Activated CD8-positive, alpha-beta T cell treated with anti-CD3 and anti-CD28 coated beads, Interleukin-2, amount 10 ng/mL, durations not matched to agents 7 days and 5 days (primary cell): ENCODE data around the gene RESP18. TPM values are rescaled to one million over a fixed set of nuclear protein-coding genes. Genes with fewer than 3 reads are reported as not detected.
"Not testable (repeated sequence)": the region's sequence is repeated elsewhere in the genome, so short reads cannot be mapped to it uniquely, and the experiment has no call there.

Source experiments
- ATAC-seq: fragments of 150-1000 bp; cut with Tn5 transposase; one replicate; pipeline ENCODE4 v1.10.0; 2021; ENCODE audit warnings: moderate library complexity
- CTCF ChIA-PET: fragments of 350-600 bp; sonication (Branson Sonifier 250); formaldehyde crosslinking; loops from one replicate; lab custom pipeline; 2021; ENCODE audit warnings: antibody characterized with exemption; lab: Charles Lee
- POLR2A ChIA-PET: fragments of 350-600 bp; sonication (Branson Sonifier 250); formaldehyde crosslinking; loops from one replicate; lab custom pipeline; 2021; ENCODE audit warnings: antibody characterized with exemption; lab: Charles Lee
- DNase-seq: peaks from one replicate; pipeline ENCODE4 v3.0.0-alpha.2; 2020
- H3K27ac Mint-ChIP-seq: one replicate; pipeline ENCODE4 v1.8.0; 2021; ENCODE audit warnings: mild to moderate bottlenecking, mixed read lengths
- H3K27me3 Mint-ChIP-seq: one replicate; pipeline ENCODE4 v1.8.0; 2021; ENCODE audit warnings: low read depth, mixed read lengths
- H3K36me3 Mint-ChIP-seq: one replicate; pipeline ENCODE4 v1.8.0; 2021; ENCODE audit warnings: low read depth, mixed read lengths
- H3K4me1 Mint-ChIP-seq: one replicate; pipeline ENCODE4 v1.8.0; 2021; ENCODE audit warnings: low read depth, mixed read lengths
- H3K4me3 Mint-ChIP-seq: one replicate; pipeline ENCODE4 v1.8.0; 2021; ENCODE audit warnings: mild to moderate bottlenecking, mixed read lengths
- H3K9me3 Mint-ChIP-seq: one replicate; pipeline ENCODE4 v1.8.0; 2022; ENCODE audit warnings: mixed read lengths; ENCODE audit not compliant: insufficient read depth
- total RNA-seq, 2 experiments: library from RNA; stranded (reverse); gene quantifications; one replicate each; pipeline ENCODE4 v1.2.3, GENCODE V29; 2021

Gene RESP18
- total RNA-seq, 2 experiments from 2014 or later = not detected

DNA sequence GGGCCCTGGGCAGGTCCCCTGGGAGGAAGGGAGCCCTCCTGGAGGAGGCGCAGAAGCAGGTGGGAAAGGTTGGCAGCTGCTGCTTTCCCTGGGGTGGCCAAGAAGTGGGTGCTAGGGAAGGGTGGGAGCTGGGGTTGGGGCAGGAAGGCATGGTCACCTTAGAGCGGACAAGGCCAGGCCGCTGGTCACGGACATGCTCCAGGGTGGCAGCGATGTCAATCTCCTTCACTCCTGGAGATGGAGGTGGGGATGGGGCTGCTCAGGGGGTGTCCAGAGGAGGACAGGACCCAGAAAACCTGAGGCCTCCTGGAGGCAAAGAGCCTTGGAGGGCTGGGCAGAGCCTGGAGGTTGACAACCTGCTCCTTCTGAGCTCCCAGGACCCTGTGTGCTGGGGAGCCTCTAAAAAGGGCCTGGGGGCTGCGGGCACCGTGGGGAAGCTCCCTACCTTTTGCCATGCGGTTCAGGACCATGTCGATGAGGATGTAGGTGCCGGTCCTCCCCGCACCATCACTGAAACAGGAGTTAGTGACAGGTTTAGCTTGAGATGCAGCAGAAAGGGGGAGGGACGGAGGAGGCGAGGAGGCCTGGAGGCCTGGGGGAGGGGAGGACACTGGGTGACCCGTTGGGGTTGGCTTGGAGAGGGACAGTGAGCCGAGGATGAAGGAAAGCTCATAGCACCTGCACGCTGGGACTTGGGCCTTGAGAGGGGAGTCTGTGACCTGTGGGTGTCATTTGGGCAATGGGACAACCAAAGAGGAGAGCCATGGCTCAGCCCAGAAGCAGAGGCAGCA lies 42.0 kb downstream of the RESP18 start:
- CTCF ChIA-PET = interaction anchor here (1.2 to 6.1 kb wide), 2 partner anchors 10 to 61 kb away, joined by 5 to 239 read pairs; partner anchors contain the start of genes ANKZF1, ATG9A and DNAJB2
- POLR2A ChIA-PET = interaction anchor here (0.6 kb wide), 1 partner anchor 14 kb away, joined by 3 read pairs; no protein-coding TSS in a partner anchor
- ATAC-seq (no peak), DNase-seq (no peak)
- Mint-ChIP-seq H3K9me3 (no peaks in the 10 kb centered on the region), H3K4me1 (peaks cover 17% of the 10 kb centered on the region), H3K4me3 (no peak overlapping the region), H3K27ac (peak overlapping the region; percentile 46), H3K27me3 (peaks cover 1% of the 10 kb centered on the region), H3K36me3 (no peaks in the 10 kb centered on the region)

DNA sequence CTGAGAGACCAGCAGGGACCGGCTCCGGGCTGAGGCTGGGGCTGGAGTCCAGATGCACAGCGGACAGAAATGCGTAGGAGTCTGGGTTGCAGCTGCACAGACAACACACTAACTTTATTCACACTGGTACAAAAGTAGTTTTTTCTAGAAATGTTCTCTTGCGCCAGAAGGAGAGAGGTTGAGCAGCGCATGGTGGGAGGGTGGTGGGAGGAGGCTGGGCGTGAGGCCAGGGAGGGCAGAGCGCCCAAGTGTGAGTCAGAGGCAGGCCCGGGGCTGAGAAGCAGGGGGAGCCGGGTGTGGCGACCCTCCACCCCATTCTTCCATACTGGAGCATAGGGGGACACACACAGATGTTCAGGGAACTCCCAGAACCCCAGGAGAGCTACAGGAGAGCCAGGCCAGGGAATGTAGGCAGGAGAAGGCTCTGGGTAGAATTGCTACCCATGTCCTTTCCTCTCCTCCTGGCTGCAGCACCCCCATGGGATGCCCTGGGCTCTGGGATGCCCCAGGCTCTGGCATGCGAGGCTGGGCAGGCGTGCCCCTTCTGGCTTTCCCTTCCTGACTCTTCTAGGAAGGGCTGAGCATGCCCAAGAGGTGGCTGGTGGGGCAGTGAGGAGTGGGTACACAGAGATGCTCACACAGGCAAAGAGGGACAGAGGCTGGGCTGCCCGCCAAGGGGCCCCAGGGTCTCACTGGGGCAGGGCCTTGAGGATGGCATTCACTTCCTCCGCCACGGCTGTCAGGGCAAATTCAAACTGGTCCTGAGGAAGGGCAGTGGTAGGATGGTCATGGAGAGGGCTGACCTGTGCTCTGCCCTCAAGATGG lies 42.8 kb downstream of the RESP18 start:
- no peak for DNase-seq
- no peak overlapping the region for H3K27ac Mint-ChIP-seq
- ChIA-PET POLR2A (interaction anchor here (0.6 kb wide), 1 partner anchor 15 kb away, joined by 3 read pairs; no protein-coding TSS in a partner anchor), CTCF (interaction anchor here (6.1 kb wide), 1 partner anchor 9 kb away, joined by 239 read pairs; the partner anchor contains the start of gene DNAJB2)
- peaks cover 1% of the 10 kb centered on the region for H3K36me3 Mint-ChIP-seq
- peaks cover 10% of the 10 kb centered on the region for H3K4me1 Mint-ChIP-seq
- H3K4me3 Mint-ChIP-seq = no peak overlapping the region
- no peak for ATAC-seq
- no peaks in the 10 kb centered on the region for H3K9me3 Mint-ChIP-seq
- H3K27me3 Mint-ChIP-seq = no peaks in the 10 kb centered on the region

DNA sequence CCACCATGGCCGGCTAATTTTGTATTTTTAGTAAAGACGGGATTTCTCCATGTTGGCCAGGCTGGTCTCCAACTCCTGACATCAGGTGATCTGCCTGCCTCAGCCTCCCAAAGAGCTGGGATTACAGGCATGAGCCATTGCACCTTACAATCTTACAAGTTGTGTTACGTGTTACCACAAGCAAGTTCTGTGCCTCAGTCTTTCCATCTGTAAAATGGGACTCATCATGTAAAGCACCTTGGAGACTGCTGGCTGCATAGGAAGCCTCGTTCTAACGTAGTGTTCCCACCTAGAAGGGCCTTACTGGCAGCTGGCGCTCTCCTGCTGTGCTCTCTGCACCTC lies 43.4 kb downstream of the RESP18 start:
- ATAC-seq = no peak
- DNase-seq = no peak
- H3K9me3 Mint-ChIP-seq = no peaks in the 10 kb centered on the region
- H3K27ac Mint-ChIP-seq = no peak overlapping the region
- no peak overlapping the region for H3K4me3 Mint-ChIP-seq
- H3K4me1 Mint-ChIP-seq = peaks cover 7% of the 10 kb centered on the region
- POLR2A ChIA-PET = no interaction called here
- CTCF ChIA-PET = no interaction called here
- H3K27me3 Mint-ChIP-seq = no peaks in the 10 kb centered on the region
- peaks cover 1% of the 10 kb centered on the region for H3K36me3 Mint-ChIP-seq

DNA sequence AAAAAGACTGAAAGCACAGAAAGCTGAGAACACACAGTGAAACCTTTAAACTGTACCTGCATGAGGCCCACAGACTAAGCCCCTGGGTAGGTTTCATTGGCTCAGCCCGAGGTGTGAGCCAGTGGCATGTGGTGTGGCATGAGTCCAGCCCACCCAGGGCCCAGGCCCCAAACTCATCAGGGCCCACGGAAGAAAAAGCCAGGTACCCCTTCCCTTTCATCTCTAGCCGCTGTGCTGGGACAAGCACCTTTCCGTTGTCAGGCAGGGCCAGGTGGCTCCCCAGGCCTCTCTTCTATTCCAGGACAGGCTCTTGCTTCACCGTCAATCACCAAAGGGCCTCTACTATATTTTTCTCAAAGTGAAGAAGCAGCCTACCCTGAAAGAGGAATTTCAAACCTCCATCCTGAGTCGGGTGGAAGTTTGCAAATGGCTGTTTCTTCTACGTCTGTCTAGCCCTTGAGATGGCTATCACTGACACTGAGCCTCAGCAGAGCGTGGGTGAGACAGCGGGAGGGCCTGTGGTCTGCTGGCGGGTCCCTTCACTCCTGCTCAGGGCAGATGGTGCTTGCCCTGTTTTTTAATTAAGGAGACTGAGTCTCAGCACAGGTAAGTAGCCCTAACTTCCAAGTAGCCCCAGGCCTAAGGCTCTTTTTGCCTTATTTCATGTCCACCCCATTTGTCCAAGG lies 44.8 kb downstream of the RESP18 start:
- Mint-ChIP-seq H3K27ac (no peak overlapping the region), H3K9me3 (no peaks in the 10 kb centered on the region), H3K4me1 (peaks cover 5% of the 10 kb centered on the region), H3K4me3 (no peak overlapping the region), H3K36me3 (peaks cover 11% of the 10 kb centered on the region), H3K27me3 (no peaks in the 10 kb centered on the region)
- ChIA-PET CTCF (interaction anchor here (1.5 kb wide), 1 partner anchor 12 kb away, joined by 7 read pairs; no protein-coding TSS in a partner anchor), POLR2A (interaction anchor here (1.2 kb wide), 1 partner anchor 34 kb away, joined by 3 read pairs; the partner anchor contains the start of gene TUBA4A)
- ATAC-seq = no peak
- no peak for DNase-seq

DNA sequence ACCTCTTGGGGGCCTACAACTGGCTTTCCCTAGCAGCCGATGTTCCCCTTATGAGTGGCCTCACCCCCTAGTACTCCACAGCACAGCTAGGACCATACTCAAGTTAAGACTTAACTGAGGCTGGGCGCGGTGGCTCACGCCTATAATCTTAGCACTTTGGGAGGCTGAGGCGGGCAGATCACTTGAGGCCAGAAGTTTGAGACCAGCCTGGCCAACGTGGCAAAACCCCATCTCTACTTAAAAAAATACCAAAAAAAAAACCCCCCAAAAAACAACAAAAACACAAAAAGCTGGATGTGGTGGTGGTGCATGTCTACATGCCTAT lies 45.5 kb downstream of the RESP18 start:
- not testable (repeated sequence) for H3K4me3 Mint-ChIP-seq, H3K9me3 Mint-ChIP-seq, H3K4me1 Mint-ChIP-seq, DNase-seq, ATAC-seq, H3K27ac Mint-ChIP-seq, H3K27me3 Mint-ChIP-seq
- ChIA-PET POLR2A (interaction anchor here (0.8 to 1.0 kb wide), 2 partner anchors 41 to 69 kb away, joined by 3 read pairs; partner anchors contain the start of gene STK16), CTCF (interaction anchor here (1.1 to 13.6 kb wide), 3 partner anchors 6 to 13 kb away, joined by 3 to 239 read pairs (median 7); no protein-coding TSS in a partner anchor)
- H3K36me3 Mint-ChIP-seq = peaks cover 15% of the 10 kb centered on the region

DNA sequence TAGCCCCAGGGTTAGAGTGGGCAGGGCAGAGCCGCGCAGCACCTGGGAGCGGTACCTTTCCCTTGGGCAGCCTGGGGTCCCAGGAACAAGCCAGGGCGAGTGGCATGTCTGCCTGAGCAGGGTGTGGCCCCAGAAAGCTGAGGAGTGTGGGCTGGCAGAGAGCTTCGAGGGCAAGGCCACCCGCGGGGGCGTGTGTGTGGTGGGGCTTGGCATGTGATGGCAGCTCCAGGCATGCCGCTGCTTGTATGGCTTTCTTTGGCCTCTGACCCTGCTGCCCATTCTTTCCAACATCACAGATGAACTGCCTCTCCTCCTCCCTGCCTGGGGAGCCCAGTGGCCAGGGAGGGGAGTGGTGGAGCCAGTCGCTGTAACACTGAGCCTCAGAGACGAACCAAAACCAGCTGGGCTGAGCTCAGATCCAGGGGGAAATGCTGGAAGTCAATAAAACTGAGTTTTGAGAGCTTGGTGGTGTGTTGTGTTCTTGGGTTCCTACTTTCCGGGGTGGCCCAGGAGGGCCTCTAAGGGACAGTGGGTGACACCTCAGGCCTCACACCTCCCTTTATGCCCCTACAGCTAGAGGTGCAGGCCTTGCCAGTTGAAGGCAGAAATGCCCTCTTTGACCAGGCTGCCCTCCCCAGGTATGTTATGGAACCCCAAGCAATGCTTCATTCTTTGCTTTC lies 46.0 kb downstream of the RESP18 start:
- CTCF ChIA-PET = interaction anchor here (0.6 to 13.6 kb wide), 4 partner anchors 7 to 75 kb away, joined by 3 to 239 read pairs (median 5); no protein-coding TSS in a partner anchor
- H3K27me3 Mint-ChIP-seq = no peaks in the 10 kb centered on the region
- H3K9me3 Mint-ChIP-seq = no peaks in the 10 kb centered on the region
- H3K4me3 Mint-ChIP-seq = no peak overlapping the region
- POLR2A ChIA-PET = interaction anchor here (0.8 to 1.7 kb wide), 3 partner anchors 8 to 69 kb away, joined by 3 to 5 read pairs (median 3); partner anchors contain the start of gene STK16
- ATAC-seq (no peak), DNase-seq (no peak)
- H3K27ac Mint-ChIP-seq = no peak overlapping the region
- peaks cover 16% of the 10 kb centered on the region for H3K36me3 Mint-ChIP-seq
- H3K4me1 Mint-ChIP-seq = peaks cover 6% of the 10 kb centered on the region

DNA sequence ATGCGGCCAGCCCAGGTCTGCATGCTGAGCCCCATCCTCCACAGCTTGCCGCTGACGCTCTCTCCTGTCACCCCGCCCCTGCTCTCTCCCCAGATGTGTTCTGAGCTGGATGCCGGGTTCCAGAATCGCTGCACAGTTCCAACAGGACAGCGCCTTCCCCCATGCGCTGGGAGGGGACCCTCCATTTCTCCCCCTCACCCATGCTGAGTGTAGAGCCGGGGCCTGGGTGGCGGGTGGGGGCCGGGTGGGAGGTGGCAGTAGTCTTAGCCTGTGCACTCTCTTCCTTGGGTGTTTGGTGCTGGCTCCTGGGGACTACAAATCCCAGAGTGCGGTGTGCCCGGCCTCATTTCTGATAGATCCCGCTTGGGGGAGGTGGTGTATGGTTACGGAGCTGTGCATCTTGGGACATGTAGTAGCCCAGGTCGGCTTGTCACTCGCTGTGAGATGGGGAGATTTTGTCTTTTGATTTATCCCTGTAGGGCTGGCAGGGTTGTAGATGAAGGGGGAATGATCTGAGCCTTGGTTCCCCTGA lies 46.6 kb downstream of the RESP18 start:
- H3K27ac Mint-ChIP-seq = no peak overlapping the region
- POLR2A ChIA-PET = interaction anchor here (1.0 to 1.7 kb wide), 2 partner anchors 9 to 40 kb away, joined by 3 to 5 read pairs; partner anchors contain the start of gene STK16
- ATAC-seq = no peak
- CTCF ChIA-PET = interaction anchor here (0.6 to 13.6 kb wide), 3 partner anchors 7 to 74 kb away, joined by 3 to 239 read pairs (median 3); no protein-coding TSS in a partner anchor
- H3K36me3 Mint-ChIP-seq = peaks cover 22% of the 10 kb centered on the region
- H3K9me3 Mint-ChIP-seq = no peaks in the 10 kb centered on the region
- DNase-seq = no peak
- no peaks in the 10 kb centered on the region for H3K27me3 Mint-ChIP-seq
- H3K4me3 Mint-ChIP-seq = no peak overlapping the region
- peaks cover 12% of the 10 kb centered on the region for H3K4me1 Mint-ChIP-seq

DNA sequence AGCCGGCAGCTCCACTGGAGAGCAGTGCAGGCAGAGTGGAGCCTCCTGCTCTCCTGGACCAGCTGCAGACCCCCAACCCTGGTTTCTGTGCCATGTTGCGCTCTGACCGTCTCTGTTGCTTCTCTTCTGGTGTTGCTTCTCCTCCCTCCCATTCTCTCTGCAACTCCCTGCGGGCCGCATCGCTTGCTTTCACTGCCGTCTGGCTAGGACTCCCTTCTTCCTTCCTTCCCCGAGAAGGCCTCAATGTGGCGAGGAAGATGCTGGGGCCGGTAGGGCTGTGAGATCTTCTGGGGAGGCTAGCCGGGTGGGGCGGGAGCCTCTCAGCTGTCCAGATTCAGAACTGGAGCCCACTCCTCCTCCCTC lies 47.2 kb downstream of the RESP18 start:
- Mint-ChIP-seq H3K4me3 (no peak overlapping the region), H3K27me3 (no peaks in the 10 kb centered on the region), H3K4me1 (peaks cover 15% of the 10 kb centered on the region), H3K27ac (no peak overlapping the region), H3K36me3 (peaks cover 26% of the 10 kb centered on the region), H3K9me3 (no peaks in the 10 kb centered on the region)
- ATAC-seq (no peak), DNase-seq (no peak)
- ChIA-PET CTCF (interaction anchor here (13.6 kb wide), 1 partner anchor 8 kb away, joined by 239 read pairs; no protein-coding TSS in a partner anchor), POLR2A (interaction anchor here (1.0 to 1.7 kb wide), 2 partner anchors 9 to 33 kb away, joined by 3 to 5 read pairs; partner anchors contain the start of gene TUBA4B)

DNA sequence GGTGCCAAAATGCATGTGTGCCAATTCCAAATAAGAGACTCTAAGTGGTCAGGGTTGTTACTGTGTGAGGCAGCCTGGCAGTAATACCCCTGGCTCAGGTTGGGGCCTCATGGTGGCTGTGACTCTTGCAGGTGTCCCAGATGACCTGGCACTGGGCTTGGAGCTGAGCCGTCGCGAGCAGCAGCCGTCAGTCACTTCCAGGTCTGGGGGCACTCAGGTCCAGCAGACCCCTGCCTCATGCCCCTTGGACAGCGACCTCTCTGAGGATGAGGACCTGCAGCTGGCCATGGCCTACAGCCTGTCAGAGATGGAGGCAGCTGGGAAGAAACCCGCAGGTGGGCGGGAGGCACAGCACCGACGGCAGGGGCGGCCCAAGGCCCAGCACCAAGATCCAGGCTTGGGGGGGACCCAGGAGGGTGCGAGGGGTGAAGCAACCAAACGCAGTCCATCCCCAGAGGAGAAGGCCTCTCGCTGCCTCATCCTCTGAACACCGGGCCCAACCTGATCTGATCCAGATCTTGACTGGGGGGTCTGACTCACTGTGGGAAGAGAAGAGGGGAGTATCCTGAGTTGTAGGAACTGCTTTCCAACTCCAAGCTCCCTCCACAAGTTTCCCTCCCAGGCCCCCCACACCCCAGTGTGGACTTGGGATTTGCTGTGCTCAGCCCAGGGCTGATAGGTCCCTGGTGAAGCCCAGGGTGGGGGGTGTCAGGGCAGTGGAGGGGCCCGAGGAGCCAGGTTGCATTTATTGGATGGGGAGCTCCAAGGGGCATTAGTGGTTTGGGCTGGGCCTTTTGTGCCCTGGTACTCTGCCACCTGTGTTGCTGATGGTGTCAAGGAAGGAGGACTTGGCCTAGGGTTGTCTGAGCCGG lies 47.8 kb downstream of the RESP18 start:
- ATAC-seq (no peak), DNase-seq (no peak)
- POLR2A ChIA-PET = interaction anchor here (0.6 to 1.7 kb wide), 3 partner anchors 10 to 35 kb away, joined by 3 to 5 read pairs (median 3); partner anchors contain the start of gene TUBA4B
- H3K27me3 Mint-ChIP-seq = no peaks in the 10 kb centered on the region
- H3K4me1 Mint-ChIP-seq = peaks cover 21% of the 10 kb centered on the region
- peaks cover 28% of the 10 kb centered on the region for H3K36me3 Mint-ChIP-seq
- H3K4me3 Mint-ChIP-seq = no peak overlapping the region
- H3K9me3 Mint-ChIP-seq = no peaks in the 10 kb centered on the region
- CTCF ChIA-PET = interaction anchor here (1.2 to 13.6 kb wide), 2 partner anchors 8 to 103 kb away, joined by 3 to 239 read pairs; partner anchors contain the start of gene DNPEP
- no peak overlapping the region for H3K27ac Mint-ChIP-seq
